NCI-H524 (cell line): ENCODE measurements around the gene PYCARD.
"Not testable (repeated sequence)": the region's sequence is repeated elsewhere in the genome, so short reads cannot be mapped to it uniquely, and the experiment has no call there.

ENCODE experiments used
- DNase-seq, 2 experiments: peaks; one replicate each; lab custom pipeline; 2025; lab: John Stamatoyannopoulos, UW

The PYCARD gene

DNA sequence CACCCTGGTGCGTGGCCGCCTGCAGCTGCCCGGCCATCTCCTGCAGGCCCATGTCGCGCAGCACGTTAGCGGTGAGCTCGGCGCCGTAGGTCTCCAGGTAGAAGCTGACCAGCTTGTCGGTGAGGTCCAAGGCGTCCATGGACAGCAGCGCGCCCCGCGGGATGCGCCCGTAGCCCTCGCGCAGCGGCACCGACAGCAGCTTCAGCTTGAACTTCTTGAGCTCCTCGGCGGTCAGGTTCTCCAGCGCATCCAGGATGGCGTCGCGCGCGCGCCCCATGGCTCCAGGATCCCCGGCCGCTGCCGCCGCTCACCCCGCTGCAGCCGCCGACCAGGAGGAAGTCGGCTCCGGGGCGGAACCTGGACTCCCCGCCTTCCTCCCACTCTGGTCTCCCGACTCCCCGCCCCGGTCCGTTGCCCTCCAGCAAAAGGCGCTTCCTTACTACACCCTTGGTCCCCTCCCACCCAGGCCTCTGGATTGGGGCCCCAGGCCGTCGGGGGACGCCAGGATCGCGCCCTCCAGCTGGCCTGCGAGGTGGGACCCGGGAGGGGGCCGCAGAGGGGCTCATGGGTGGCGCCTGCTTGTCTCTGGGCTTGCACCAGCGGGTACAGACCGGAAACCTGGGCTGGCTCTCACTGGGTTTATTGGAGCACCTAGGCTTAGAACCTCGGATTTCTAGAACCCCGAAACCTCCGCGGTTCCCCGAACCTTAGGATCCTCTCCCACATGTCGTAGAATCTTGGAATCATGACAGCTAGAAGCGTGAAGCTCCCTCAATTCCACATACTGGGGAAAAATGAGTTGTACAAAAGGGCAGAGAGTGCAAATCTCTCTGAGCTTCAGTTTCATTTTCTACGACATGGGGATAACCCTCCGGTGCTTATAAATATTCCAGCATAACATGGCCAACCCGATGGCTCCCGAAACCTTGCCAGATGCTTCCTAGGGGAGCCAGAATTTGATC, at the start of gene PYCARD:
PYCARD (minus strand) TSS at position 347 of the 962 bp plus-strand sequence; CDS start at position 277, 70 bp downstream.
- DNase-seq = no peak

DNA sequence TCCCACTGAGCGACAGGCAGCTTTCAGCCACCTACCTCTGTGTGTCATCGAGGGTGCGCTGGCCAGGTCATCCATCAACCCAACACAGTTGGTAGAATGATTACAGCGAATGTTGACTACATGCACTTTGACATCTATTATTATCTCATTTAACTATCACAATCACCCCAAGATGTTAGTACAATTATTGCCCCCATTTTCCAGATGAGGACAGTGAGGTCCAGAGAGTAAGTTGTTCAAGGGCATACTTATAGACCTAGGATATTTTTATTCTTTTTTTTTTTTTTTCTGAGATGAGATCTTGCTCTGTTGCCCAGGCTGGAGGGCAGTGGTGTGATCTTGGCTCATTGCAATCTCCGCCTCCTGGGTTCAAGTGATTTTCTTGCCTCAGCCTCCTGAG, 48.9 kb upstream of the PYCARD start:
- no peak for DNase-seq

DNA sequence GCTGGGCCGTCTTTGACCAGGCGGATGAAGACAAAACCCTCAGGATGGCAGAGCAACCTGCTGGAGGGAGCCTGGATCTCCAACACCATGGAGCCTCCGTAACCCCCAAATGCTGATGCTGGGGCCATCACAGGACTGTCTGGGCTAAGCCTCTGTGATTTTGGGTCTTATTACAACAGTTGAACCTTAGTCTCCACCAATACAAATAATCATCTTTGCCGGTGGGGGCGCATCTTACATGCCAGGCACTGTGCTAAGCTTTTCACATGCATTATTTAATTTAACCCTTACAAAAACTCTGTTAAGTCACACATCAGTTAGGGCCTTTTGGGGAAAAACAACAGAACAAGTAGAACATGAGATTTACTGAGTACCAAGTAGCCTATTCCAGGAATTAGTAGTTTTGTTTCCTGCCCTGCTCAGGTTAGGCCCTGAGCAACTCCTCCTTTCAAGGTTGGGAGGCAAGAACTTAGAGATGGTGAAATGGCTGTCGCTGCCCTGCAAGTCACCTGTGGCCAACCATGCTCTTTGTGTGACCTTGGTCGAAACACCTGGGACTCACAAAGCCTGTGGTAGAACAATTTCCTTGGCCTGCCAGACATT, 48.3 kb upstream of the PYCARD start:
- DNase-seq = no peak

DNA sequence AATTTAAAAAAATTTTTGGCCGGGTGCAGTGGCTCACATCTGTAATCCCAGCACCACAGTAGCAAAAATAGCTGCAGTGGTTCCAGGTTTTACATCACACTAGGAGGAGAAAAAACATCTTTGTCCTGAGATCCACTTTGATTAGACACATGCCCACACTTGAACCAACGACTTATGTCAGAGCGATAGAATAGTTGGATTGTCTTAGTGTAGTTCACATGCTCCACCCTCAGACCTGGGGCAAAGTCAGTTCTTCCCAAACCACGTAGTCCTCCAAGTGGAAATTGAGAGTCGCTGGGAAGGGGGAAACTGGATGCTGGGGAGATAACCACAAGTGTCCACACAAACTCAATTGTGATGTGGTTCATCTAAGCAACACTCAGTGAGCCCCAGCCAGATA, 45.8 kb upstream of the PYCARD start:
- no peak for DNase-seq

DNA sequence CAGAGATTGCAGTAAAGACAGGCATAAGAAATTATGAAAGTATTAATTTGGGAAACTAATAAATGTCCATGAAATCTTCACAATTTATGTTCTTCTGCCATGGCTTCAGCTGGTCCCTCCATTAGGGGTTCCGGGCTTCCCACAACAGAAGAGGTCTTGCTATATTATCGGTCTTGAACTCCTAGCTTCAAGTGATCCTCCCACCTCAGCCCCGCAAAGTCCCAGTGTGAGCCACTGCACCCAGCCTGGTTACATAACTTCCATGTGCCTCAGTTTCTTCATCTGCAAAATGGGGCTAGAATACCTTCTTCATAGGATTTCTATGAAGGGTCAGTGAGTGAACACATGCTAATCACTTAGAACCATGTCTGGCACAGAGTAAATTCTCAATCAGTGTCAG, 43.7 kb upstream of the PYCARD start:
- no peak for DNase-seq

DNA sequence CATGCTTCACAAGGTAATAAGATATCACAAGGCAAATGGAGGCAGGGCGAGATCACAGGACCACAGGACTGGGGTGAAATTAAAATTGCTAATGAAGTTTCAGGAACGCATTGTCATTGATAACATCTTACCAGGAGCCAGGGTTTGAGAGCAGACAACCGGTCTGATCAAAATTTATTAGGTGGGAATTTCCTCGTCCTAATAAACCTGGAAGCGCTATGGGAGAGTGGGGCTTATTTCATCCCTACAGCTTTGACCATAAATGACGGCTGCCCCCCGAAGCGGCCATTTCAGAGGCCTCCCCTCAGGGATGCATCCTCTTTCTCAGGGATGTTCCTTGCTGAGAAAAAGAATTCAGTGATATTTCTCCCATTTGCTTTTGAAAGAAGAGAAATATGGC, 43.0 kb upstream of the PYCARD start:
- DNase-seq = not testable (repeated sequence)

DNA sequence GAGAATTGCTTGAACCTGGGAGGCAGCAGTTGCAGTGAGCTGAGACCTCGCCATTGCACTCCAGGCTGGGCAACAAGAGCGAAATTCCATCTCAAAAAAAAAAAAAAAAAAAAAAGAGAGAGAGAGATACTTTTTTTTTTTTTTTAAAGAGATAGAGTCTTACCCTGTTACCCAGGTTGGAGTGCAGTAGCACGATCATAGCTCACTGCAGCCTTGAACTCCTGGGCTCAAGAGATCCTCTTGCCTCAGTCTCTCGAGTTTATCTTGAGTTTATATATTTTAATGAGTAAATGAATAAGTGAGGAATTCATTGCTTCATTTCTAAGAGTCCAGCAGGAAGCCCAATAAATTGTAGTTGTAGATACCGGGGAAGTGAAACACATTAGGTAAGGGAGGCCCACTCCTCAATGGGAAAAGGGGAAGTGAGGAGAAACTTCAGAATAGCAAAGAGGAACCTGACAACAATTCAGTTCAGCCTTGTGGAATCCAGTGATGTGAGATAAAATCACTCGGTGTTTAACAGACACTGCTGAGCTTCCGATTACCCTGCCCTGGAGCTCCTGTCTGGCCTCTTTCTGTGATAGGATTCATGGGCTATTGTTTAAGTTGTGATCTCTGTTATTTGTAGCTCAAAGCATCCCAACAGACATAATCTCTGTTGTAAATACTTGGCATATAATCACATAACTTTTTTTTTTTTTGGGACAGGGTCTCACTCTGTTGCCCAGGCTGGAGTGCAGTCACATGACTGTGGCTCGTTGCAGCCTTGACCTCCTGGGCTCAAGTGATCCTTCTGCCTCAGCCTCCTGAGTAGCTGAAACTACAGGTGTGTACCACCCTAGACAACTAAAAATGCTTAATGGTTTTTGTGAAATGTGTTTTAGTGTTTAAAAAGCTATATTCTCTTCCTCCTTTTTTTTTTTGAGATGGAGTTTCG, 41.4 kb upstream of the PYCARD start:
- no peak for DNase-seq

DNA sequence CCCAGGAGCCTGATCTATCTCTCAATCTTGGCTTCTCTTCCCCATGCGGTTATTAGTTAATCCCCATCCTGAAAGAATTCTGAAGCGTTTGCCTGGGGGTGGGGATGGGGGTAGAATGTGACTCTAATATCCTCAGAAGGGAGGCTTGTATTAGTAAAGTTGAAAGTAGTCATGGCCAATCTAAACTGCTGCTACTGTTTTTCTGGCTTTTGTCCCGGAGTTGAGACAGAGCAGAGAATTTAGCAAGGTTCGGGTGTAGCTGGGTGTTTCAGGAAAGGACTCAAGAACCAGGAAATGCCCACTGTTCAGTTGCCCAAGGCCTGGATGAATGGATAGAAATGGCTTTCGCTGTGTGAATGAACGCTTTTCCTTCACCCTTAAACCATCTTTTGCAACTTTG, 39.6 kb upstream of the PYCARD start:
- DNase-seq = no peak

DNA sequence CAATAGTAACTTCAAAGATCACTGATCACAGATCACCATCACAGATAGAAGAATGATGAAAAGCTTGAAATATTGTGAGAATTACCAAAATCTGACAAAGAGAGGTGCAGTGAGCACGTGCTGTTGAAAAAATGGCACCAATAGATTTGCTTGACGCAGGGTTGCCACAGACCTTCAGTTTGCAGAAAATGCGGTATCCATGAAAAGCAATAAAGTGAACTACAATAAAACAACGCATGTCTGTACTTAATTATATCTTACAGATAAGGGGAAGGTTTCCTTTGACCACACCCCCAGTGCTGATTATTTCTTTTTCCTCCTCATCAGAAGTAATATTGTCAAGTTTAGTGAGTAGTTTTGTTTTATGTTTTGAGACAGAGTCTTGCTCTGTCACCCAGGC, 35.5 kb upstream of the PYCARD start:
- DNase-seq = no peak

DNA sequence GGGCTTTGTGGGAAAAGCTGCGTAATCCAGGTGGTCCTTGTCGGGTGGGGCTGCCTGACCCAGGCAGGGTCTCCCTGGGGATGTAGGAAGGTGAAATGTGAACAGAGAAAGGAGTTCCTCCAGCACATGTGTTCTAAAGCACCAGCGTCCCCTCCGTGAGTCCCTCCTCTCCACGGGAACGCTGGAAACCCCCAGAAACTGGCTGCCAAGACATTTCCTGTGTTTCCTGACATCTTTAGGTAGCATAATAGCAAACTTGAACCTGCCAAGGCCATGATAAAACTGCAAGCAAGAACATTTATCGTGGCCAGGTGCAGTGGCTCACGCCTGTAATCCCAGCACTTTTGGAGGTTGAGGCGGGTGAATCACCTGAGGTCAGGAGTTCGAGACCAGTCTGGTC, 26.9 kb upstream of the PYCARD start:
- DNase-seq = no peak

DNA sequence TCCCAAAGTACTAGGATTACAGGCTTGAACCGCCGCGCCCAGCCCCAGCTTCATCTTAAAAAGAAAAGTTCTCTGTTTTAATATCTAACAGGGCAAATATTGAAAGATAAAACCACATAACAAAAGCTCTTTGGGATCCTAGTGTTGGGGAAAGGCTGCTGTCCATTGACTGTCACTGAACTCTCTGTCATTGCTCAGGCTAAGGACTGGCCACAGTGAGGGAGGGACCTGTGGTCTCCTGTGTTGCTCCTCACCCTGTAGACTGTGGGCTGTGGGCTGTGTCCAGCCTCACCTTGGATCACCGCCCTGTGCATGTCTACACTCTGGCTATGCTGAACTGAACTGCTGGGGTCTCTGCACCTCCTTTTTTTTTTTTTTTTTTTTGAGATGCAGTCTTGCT, 25.6 kb upstream of the PYCARD start:
- no peak for DNase-seq

DNA sequence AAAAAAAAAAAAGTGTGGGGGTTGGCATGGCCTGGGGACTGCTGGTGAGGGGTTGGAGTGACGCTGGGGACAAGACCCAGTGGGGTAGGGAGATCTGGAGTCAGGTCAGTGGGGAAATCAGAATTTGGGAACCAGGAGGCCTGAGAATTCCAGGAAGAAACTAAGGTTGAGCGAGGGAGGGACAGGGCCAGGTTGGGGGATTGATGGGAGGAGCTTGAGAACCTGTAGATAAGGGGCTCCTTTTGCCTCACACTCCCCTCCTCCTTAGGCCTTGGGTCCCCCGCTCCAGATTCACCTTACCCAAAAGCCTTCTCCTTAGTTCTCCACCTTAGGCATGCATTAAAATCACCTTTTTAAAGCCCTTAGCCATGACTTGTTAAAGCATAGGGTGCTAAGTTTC, 22.6 kb upstream of the PYCARD start:
- no peak for DNase-seq

DNA sequence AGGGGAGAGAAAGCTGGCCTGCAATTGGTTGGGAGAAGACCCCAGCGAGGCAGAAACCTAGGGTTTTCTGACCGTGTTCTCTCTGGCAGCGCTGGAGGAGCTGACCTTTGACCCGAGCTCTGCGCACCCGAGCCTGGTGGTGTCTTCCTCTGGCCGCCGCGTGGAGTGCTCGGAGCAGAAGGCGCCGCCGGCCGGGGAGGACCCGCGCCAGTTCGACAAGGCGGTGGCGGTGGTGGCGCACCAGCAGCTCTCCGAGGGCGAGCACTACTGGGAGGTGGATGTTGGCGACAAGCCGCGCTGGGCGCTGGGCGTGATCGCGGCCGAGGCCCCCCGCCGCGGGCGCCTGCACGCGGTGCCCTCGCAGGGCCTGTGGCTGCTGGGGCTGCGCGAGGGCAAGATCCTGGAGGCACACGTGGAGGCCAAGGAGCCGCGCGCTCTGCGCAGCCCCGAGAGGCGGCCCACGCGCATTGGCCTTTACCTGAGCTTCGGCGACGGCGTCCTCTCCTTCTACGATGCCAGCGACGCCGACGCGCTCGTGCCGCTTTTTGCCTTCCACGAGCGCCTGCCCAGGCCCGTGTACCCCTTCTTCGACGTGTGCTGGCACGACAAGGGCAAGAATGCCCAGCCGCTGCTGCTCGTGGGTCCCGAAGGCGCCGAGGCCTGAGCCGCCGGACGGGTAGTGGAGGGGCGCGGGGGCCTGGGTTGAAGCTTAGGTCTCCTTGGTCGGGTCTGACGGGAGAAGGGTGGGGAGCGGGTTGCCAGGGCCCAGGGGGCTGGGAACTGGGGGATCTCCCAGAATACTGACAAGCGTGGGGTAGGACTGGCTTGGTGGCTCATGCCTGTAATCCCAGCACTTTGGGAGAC, 21.8 kb upstream of the PYCARD start:
- DNase-seq = no peak

DNA sequence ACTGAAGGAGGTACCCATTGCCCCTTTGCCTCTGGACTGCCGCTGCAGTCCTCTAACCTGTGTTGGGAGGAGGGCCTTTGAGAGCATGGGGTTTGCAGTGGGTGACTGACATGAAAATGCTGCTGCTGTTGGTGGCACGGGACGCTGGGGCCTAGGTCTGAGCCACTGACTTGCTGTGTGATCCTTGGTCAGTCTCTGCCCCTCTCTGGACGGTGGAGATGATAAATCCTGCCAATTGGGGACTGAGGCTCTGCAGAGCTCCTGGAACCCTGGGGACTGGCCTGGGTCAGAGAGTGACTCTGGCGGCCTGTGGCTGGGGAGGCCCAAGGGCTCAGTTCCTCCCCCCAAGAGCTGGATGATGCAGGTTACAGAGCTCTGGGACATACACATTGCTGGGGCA, 20.5 kb upstream of the PYCARD start:
- DNase-seq = no peak

DNA sequence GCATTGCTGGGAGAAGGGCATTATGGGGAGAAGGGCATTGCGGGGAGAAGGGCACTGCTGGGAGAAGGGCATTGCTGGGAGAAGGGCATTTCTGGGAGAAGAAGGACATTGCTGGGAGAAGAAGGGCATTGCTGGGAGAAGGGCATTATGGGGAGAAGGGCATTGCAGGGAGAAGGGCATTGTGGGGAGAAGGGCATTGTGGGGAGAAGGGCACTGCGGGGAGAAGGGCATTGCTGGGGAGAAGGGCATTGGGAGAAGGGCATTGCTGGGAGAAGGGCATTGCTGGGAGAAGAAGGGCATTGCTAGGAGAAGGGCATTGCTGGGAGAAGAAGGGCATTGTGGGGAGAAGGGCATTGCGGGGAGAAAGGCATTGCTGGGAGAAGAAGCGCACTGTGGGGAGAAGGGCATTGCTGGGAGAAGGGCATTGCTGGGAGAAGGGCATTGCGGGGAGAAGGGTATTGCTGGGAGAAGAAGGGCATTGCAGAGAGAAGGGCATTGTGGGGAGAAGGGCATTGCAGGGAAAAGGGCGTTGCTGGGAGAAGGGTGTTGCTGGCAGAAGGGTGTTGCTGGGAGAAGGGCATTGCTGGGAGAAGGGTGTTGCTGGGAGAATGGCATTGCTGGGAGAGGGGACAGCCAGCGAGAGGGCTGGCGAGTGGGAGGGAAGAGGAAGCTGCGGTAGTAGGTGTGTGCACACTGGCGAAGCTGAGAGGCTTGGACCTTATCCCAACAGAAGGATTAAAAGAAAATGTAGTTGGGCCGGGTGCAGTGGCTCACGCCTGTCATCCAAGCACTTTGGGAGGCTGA, 19.0 kb upstream of the PYCARD start:
- no peak for DNase-seq

DNA sequence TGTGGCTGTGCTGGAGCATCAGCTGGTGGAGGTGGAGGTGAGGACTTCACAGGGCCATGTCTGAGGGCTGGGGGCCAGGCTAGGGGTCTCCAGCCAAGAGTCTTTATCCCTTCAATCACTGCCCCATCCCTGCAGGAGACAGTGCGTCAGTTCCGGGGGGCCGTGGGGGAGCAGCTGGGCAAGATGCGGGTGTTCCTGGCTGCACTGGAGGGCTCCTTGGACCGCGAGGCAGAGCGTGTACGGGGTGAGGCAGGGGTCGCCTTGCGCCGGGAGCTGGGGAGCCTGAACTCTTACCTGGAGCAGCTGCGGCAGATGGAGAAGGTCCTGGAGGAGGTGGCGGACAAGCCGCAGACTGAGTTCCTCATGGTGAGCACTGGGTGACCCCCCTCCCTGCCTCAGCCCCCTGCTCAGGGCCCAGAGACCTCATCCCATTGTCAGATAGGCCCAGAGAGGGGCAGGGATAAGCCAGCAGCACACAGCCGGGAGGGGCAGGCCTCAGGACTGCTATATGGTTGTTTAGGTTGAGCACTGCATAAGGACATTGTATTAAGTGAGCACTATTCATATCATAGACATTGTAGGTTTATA, 16.7 kb upstream of the PYCARD start:
- no peak for DNase-seq

DNA sequence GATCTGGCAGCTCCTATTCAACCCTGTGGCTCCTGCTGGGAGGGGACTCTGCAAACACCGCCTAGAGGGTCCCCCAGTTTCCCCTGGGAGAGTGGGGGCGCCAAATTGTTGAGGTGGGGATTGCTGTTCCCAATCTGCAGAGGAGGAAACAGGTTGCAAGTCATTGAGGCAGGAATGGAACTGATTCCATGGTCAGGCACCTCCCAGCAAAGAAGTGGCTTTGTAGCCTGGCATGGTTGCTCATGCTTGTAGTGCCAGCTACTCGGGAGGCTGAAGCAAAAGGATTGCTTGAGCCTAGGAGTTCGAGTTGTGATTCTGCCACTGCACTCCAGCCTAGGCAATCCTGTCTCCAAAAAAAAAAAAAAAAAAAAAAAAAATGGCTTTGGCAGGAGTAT, 14.6 kb upstream of the PYCARD start:
- no peak for DNase-seq

DNA sequence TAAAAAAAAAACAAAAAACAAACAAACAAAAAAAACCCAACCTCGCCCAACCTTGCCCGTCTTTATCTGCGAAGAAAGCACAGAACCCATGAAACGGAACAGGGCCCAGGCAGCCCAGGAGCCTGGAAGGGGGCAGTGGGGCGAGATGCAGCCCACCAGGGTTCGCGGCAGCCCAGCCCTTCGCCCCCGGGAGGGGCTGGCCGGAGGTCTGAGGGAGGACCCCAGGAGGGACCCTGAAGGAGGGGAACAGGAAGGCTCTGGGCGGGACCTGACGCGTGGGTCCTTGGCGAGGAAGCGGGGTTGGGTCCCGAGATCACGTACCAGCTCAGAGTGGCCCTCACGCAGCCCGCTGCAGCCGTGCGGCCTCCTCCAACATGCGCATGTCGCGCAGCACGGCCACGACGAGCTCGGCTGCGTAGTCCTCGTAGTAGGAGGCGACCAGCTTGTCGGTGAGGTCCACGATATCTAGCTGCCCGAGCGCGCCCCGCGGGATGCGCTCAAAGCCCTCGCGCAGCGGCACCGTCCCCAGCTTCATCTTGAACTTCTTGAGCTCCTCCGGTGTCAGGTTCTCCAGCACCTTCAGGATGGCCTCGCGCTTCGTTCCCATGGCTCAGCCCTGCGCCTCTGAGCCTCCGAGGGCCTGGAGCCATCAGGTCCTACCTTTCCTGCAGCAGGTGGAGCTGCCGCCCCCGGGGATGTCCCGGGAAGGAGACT, 14.0 kb upstream of the PYCARD start, which contains the start of gene PYDC1:
PYDC1 (minus strand) TSS at position 714 of the 714 bp plus-strand sequence; CDS start at position 607, 107 bp downstream.
- DNase-seq = no peak
